Measurements from ENCODE around the gene UAP1L1.

The UAP1L1 gene

GRCh38 chr9:137076636-137077009 is 694 bp upstream of the UAP1L1 start:
- DNase-seq (ENCODE audit: extremely low read depth, low read depth): no peak
- H3K4me3 ChIP-seq (replicated peaks; ENCODE audit: low read depth, low read length): peak overlapping the region; percentile 61
- TF ChIP-seq CTCF (IDR thresholded peaks at IDR 0.05; ENCODE audit: low read depth, low read length, missing control alignments): no peak

GRCh38 chr9:137077758-137078693 is 709 bp downstream of the UAP1L1 start:
- no peak for TF ChIP-seq CTCF (IDR thresholded peaks at IDR 0.05; ENCODE audit: low read depth, low read length, missing control alignments)
- peak overlapping the region; percentile 61 for H3K4me3 ChIP-seq (replicated peaks; ENCODE audit: low read depth, low read length)
- DNase-seq (ENCODE audit: extremely low read depth, low read depth): no peak

- no peak for TF ChIP-seq CTCF (IDR thresholded peaks at IDR 0.05; ENCODE audit: low read depth, low read length, missing control alignments)
- H3K4me3 ChIP-seq (replicated peaks; ENCODE audit: low read depth, low read length): peak overlapping the region; percentile 61
- no peak for DNase-seq (ENCODE audit: extremely low read depth, low read depth)
These were observed 1.5 kb downstream of the UAP1L1 start for GRCh38 chr9:137078701-137079400.

GRCh38 chr9:137079401-137079787 is 2.1 kb downstream of the UAP1L1 start:
- TF ChIP-seq CTCF (IDR thresholded peaks at IDR 0.05; ENCODE audit: low read depth, low read length, missing control alignments): no peak
- H3K4me3 ChIP-seq (replicated peaks; ENCODE audit: low read depth, low read length): no peak overlapping the region
- DNase-seq (ENCODE audit: extremely low read depth, low read depth): no peak

- no peak overlapping the region for H3K4me3 ChIP-seq (replicated peaks; ENCODE audit: low read depth, low read length)
- no peak for TF ChIP-seq CTCF (IDR thresholded peaks at IDR 0.05; ENCODE audit: low read depth, low read length, missing control alignments)
- DNase-seq (ENCODE audit: extremely low read depth, low read depth): no peak
These were observed 3.2 kb downstream of the UAP1L1 start for GRCh38 chr9:137080260-137081122.

- TF ChIP-seq CTCF (IDR thresholded peaks at IDR 0.05; ENCODE audit: low read depth, low read length, missing control alignments): no peak
These were observed 5.1 kb downstream of the UAP1L1 start for GRCh38 chr9:137082222-137082924.

More at GRCh38 chr9:137082222-137082924, 5.1 kb downstream of the UAP1L1 start:
- no peak overlapping the region for H3K4me3 ChIP-seq (replicated peaks; ENCODE audit: low read depth, low read length)
- no peak for DNase-seq (ENCODE audit: extremely low read depth, low read depth)
